OCI-LY3 (cell line): ENCODE results near the gene C2orf15.

Experiments
- CTCF ChIP-seq: fragments of 200-600, 300-600 bp; sonication (generic); IDR thresholded peaks from 2 replicates; pipeline ENCODE4 v1.5.1; 2014; ENCODE audit warnings: antibody characterized with exemption, low read length, low read depth
- EZH2phosphoT487 ChIP-seq: fragments of 200-600 bp; shearing (Covaris generic); IDR thresholded peaks from 2 replicates; pipeline ENCODE4 v1.6.1; 2018; ENCODE audit warnings: antibody characterized with exemption, mixed run types, low read depth

DNA sequence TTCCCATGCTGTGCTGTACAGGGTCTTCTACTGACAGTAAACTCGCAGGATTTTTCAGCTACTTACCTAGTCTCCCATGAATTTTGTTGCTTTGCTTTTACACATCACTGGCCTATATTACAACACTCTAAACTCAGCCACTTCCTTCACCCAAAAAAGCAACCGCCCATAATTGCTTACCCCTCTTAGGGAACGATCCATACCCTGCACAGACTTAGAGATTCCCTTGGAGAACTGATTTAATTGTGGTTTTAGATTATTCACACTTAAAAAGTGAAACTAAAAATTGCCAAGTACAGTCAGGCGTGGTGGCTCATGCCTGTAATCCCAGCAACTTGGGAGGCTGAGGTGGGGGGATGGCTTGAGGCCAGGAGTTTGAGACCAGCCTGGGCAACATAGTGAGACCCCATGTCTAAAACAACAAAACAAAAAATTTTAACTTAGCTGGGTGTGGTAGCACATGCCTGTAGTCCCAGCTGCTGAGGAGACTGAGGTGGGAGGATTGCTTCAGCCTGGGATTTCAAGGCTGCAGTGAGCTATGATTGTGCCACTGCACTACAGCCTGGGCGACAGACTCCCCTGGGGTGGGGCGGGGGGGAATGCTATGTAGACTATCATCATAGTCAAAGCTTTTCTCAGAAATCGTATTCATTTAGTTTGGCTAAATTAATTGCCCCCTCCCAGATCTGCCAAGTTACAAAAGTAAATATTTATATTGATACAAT, 58.7 kb downstream of the C2orf15 start:
- no peak for TF ChIP-seq CTCF
- no peak for TF ChIP-seq EZH2phosphoT487
